Activated naive CD4-positive, alpha-beta T cell treated with Interleukin-2 at 50 U/mL for 16 hours (primary cell): ENCODE data around the gene GADD45B.
"Not testable (repeated sequence)": the region's sequence is repeated elsewhere in the genome, so short reads cannot be mapped to it uniquely, and the experiment has no call there.

ENCODE experiments used
- DNase-seq: peaks from one replicate; pipeline ENCODE4 v3.0.0-alpha.2; 2020

The GADD45B gene

GRCh38 chr19:2518856-2519255 is 42.9 kb downstream of the GADD45B start:
- not testable (repeated sequence) for DNase-seq

- DNase-seq, result no peak
Observed at GRCh38 chr19:2519482-2519881, 43.6 kb downstream of the GADD45B start.

GRCh38 chr19:2523630-2524311 is 47.8 kb downstream of the GADD45B start:
- DNase-seq, result no peak

- no peak for DNase-seq
Observed at GRCh38 chr19:2524361-2524839, 48.5 kb downstream of the GADD45B start.

GRCh38 chr19:2524840-2525723 is 49.2 kb downstream of the GADD45B start:
- no peak for DNase-seq

GRCh38 chr19:2527171-2527570 is 51.2 kb downstream of the GADD45B start:
- no peak for DNase-seq

- DNase-seq, result no peak
Observed at GRCh38 chr19:2527686-2528085, 51.8 kb downstream of the GADD45B start.
